K562 (cell line): Measurements from ENCODE around the gene NDUFAF3.

Experiments used
- CREM ChIP-seq: IDR thresholded peaks from 2 replicates; pipeline ENCODE4 v1.6.1; 2014; ENCODE audit warnings: antibody characterized with exemption, low read depth
- CTCF ChIP-seq, 3 experiments: IDR thresholded peaks in 2 of 3; conservative IDR thresholded peaks in 1 of 3; 2 replicates each; pipeline ENCODE4 v1.5.1; 2011 to 2012; ENCODE audit warnings: low read length in 3 of 3, mild to moderate bottlenecking in 3 of 3, control low read depth in 2 of 3, improper control_type of control experiment in 1 of 3, inconsistent platforms in 1 of 3, low read depth in 1 of 3, mixed read lengths in 1 of 3, moderate library complexity in 1 of 3; ENCODE audit not compliant: insufficient read depth in 2 of 3
- EP300 ChIP-seq: IDR thresholded peaks from 2 replicates; pipeline ENCODE4 v1.6.1; 2012; ENCODE audit warnings: low read length, improper control_type of control experiment
- ZNF280B ChIP-seq: fragments of 250-450 bp; sonication (Bioruptor Pico); IDR thresholded peaks from 2 replicates; pipeline ENCODE4 v1.5.1; 2021; ENCODE audit warnings: mild to moderate bottlenecking

GRCh38 chr3:49020330-49021212 lies 1.4 kb upstream of the NDUFAF3 start:
- TF ChIP-seq CTCF (IDR thresholded peaks at IDR 0.05 in 2 of 3, conservative IDR thresholded peaks at IDR 0.05 in 1 of 3; ENCODE audit: insufficient read depth in 2 of 3, low read depth in 1 of 3, low read length in 3 of 3) (no peak), CREM (no peak), EP300 (no peak), ZNF280B (CRISPR knock-in tag) (no peak)
